ENCODE results near the gene SLC5A4. TPM values are rescaled to one million over a fixed set of nuclear protein-coding genes. Genes with fewer than 3 reads are reported as not detected.

Gene SLC5A4
- total RNA-seq, 1 donor from 2014 or later = not detected

DNA sequence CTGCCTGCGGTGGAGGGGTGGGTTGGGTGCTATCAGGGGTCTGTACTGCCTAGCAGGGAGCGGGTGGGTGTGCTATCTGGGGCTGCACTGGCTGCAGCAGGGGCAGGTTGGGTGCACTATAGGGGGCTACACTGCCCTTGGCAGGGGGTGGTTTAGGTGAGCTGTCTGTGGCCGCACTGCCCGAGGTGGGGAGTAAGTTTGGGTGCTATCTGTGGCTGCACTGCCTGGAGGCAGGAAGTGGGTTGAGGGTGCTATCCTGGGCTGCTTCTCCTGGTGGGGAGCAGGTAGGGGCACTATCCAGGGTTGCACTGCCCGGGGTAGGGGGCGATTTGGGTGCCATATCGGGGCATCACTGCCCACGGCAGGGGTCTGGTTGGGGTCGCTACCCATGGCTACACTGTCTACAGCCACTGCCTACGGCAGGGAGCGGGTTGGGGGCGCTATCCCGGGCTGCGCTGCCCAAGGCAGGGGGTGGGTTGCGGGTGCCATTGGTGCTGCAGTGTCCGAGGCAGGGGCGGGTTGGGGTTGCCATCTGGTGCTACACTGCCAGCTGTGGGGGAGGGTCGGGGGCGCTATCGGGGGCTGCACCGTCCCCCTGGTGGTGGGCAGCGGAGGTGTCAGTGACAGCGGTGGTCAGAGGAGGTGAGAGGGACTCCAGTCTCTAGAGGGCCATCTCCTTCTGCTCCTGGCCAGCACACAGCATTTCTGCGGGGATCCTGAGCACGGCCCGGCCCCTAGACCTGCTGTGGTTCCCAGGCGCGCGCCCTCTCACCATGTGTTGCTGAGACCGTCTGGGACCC, 49.0 kb downstream of the SLC5A4 start:
- TF ChIP-seq, protein P1, sequence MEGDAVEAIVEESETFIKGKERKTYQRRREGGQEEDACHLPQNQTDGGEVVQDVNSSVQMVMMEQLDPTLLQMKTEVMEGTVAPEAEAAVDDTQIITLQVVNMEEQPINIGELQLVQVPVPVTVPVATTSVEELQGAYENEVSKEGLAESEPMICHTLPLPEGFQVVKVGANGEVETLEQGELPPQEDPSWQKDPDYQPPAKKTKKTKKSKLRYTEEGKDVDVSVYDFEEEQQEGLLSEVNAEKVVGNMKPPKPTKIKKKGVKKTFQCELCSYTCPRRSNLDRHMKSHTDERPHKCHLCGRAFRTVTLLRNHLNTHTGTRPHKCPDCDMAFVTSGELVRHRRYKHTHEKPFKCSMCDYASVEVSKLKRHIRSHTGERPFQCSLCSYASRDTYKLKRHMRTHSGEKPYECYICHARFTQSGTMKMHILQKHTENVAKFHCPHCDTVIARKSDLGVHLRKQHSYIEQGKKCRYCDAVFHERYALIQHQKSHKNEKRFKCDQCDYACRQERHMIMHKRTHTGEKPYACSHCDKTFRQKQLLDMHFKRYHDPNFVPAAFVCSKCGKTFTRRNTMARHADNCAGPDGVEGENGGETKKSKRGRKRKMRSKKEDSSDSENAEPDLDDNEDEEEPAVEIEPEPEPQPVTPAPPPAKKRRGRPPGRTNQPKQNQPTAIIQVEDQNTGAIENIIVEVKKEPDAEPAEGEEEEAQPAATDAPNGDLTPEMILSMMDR (IDR thresholded peaks at IDR 0.05) = no peak
- POLR2A ChIA-PET = no interaction called here
- Mint-ChIP-seq H3K4me3 (no peak overlapping the region), H3K27ac (no peak overlapping the region), H3K9me3 (no peaks in the 10 kb centered on the region), H3K27me3 (peaks cover 33% of the 10 kb centered on the region), H3K36me3 (ENCODE audit: low read depth) (no peaks in the 10 kb centered on the region), H3K4me1 (no peaks in the 10 kb centered on the region)
- DNase-seq (no peak), ATAC-seq (ENCODE audit: low read depth) (no peak)
- intact Hi-C loops (cut with micrococcal nuclease) = loop anchor here (10.0 kb wide), 1 partner anchor 239 kb away; no protein-coding TSS in a partner anchor
- CTCF ChIA-PET = no interaction called here

DNA sequence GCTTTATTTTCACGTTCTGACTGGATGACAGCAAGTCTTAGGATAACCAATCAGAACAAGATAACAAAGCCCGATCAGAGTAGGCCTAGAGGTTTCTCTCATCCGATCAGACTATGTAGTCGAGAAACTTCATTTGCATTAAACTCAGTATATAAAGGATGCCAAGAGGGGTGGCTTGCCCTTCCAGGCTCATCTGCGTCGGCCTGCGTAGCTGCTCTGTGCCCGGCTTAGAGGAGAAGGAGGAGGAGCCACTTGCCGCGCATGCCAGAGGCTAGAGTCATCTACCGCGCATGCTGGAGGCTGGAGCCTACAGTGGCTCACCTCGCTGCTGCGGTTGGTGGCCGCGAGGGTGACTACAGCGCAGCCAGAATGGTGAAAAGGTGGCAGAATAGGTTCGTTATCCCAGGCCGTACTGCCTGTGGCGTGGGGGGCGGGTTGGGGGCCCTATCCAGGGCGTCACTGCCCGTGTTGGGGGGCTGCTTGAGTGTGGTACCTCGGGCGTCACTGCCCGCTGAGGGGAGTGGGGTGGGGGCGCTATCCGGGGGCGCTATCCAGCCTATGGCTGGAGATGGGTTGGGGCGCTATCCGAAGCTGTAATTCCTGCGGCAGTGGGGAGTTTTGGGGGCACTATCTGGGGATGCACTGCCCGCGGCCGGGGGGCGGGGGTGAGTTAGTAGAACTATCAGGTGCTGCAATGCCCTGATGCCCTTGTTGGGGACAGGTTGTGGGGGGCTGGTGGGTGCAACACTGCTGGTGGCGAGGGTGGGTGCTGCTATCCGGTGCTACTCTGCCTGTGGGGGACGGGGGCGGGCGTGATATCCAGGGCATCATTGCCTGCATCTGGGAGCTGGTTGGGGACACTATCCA, 50.1 kb downstream of the SLC5A4 start, which contains the start of gene RFPL2:
RFPL2 (minus strand) TSS at position 218 of the 867 bp plus-strand sequence. CDS start 2,622 bp downstream, outside the sequence.
- H3K27ac Mint-ChIP-seq = no peak within 1 kb of the TSS
- TF ChIP-seq, protein P1 (IDR thresholded peaks at IDR 0.05) = no peak
- no peaks in the 10 kb centered on the region for H3K4me1 Mint-ChIP-seq
- no peaks in the 10 kb centered on the region for H3K36me3 Mint-ChIP-seq (ENCODE audit: low read depth)
- H3K9me3 Mint-ChIP-seq = no peaks in the 10 kb centered on the region
- H3K4me3 Mint-ChIP-seq = peak within 1 kb of the TSS; percentile 28
- CTCF ChIA-PET = no interaction called here
- intact Hi-C loops (cut with micrococcal nuclease) = loop anchor here (10.0 kb wide), 1 partner anchor 240 kb away; no protein-coding TSS in a partner anchor
- DNase-seq (no peak), ATAC-seq (ENCODE audit: low read depth) (no peak)
- POLR2A ChIA-PET = no interaction called here
- peaks cover 31% of the 10 kb centered on the region for H3K27me3 Mint-ChIP-seq

DNA sequence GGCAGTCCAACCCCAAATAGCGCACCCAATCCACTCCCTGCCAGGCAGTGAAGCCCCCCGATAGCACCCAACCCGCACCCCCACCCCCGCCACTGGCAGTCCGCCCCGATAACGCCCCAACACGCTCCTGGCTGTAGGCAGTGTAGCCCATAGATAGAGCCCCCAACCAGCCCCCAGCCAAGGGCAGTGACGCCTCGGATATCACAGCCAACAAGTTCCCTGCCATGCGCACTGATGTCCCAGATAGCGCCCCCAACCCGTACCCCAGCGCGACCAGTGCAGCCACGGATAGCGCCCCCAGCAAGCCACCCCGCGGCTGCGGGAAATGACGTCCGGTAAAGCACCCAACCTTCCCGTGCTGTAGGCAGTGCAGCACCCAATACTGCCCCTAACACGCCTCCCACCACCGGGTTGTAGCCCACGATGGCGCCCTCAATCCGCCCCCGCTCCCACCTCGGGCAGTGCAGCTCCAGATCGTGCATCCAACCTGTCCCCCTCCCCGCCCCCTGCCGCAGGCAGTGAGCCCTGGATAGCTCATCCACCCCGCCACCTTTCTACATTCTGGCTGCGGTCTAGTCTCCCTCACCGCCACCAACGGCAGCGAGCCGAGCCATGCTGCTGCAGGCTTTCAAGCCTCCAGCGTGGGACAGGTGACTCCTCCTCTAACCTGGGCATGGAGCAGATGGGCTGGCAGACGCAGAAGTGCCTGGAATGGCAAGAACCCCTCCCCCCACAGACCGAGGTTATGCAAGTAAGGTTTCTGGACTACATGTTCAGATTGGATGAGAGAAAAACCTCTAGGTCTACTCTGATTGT, 50.9 kb downstream of the SLC5A4 start:
- POLR2A ChIA-PET = no interaction called here
- Mint-ChIP-seq H3K36me3 (ENCODE audit: low read depth) (no peaks in the 10 kb centered on the region), H3K4me1 (no peaks in the 10 kb centered on the region), H3K4me3 (peak overlapping the region; percentile 28), H3K27me3 (peaks cover 31% of the 10 kb centered on the region), H3K9me3 (no peaks in the 10 kb centered on the region), H3K27ac (no peak overlapping the region)
- intact Hi-C loops (cut with micrococcal nuclease) = loop anchor here (10.0 kb wide), 1 partner anchor 241 kb away; no protein-coding TSS in a partner anchor
- DNase-seq (no peak), ATAC-seq (ENCODE audit: low read depth) (no peak)
- TF ChIP-seq, protein P1 (IDR thresholded peaks at IDR 0.05) = no peak
- CTCF ChIA-PET = no interaction called here

DNA sequence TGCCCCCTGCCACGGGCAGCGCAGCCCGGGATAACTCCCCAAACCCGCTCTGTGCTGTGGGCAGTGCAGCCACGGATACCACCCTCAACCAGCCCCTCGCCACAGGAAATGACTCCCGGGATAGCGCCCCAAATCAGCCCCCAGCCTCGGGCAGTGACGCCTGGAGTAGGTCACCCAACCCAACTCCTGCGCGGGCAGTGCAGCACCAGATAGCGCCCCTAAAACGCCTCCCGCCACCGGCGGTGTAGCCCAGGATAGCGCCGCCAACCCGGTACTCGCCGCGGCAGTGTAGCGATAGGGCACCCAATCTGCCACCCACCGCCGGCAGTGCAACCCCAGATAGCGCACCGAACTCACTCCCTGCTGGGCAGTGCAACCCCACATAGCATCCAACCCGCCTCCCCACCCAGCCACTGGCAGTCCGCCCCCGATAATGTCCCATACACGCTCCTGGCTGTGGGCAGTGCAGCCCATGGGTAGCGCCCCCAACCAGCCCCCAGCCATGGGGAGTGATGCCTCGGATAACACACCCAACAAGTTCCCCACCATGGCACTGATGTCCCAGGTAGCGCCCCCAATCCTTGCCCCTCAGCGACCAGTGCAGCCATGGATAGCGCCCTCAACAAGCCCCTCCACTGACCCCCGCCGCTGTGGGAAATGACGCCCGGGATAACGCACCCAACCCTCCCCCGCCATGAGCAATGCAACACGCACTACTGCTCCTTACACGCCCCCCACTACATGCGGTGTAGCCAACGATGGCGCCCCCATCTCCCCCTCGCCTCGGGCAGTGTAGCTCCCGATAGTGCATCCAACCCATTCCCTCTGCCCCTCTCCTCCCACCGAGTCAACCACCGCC, 51.7 kb downstream of the SLC5A4 start:
- CTCF ChIA-PET = no interaction called here
- intact Hi-C loops (cut with micrococcal nuclease) = loop anchor here (10.0 kb wide), 1 partner anchor 241 kb away; no protein-coding TSS in a partner anchor
- Mint-ChIP-seq H3K4me3 (no peak overlapping the region), H3K36me3 (ENCODE audit: low read depth) (no peaks in the 10 kb centered on the region), H3K27ac (no peak overlapping the region), H3K4me1 (no peaks in the 10 kb centered on the region), H3K9me3 (no peaks in the 10 kb centered on the region), H3K27me3 (peaks cover 38% of the 10 kb centered on the region)
- DNase-seq = no peak
- POLR2A ChIA-PET = no interaction called here
- TF ChIP-seq, protein P1 (IDR thresholded peaks at IDR 0.05) = no peak
- ATAC-seq (ENCODE audit: low read depth) = no peak

Measured in activated B cell treated with CpG ODN at 0.5 μM for 24 hours (primary cell).